ENCODE results near the gene C6orf89. TPM values are rescaled to one million over a fixed set of nuclear protein-coding genes. Genes with fewer than 3 reads are reported as not detected.

Gene C6orf89
- total and polyA plus RNA-seq, 2 of the 8 experiments (the other 6 are each of a cell fraction or from before 2014, with no cell fraction given), result 4.6 to 12.3 TPM

DNA sequence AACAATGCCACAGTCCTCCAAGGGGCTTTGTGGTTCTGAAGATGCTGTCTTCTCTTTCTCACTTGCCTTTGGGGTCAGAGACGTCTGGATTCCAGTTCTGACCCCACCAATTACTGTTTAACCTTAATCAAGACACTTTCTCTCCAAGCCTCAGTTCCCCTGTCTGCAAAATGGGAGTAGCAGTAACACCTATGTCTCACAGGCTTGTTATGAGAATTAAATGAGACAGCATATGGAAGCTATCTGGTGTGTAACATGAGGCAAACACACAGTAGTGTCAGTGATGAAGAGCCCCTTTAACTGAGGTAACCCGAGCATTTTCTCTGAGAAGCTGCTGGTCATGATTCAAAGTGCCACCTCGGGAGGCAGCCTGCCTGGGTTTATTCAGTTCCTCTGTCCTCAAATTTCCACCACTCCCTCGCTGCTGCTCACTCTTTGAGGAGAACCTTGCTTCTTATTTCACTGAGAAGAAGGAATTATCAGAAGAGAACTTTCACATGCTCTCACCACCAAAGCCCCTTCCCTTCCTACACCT, 22.8 kb upstream of the C6orf89 start:
- H4K20me1 ChIP-seq (replicated peaks in 1 of 2; ENCODE audit: control insufficient read depth in 1 of 2, insufficient read depth in 2 of 2, low read length in 2 of 2), result peaks cover 7 to 14% of the 10 kb centered on the region in 2 experiments
- ChIA-PET CTCF (ENCODE audit: partially characterized antibody) (interaction anchor here (1.5 to 12.6 kb wide), 4 partner anchors 14 to 104 kb away, joined by 4 to 99 read pairs (median 12); partner anchors contain the start of gene C6orf89), POLR2A (ENCODE audit: partially characterized antibody) (interaction anchor here (5.1 kb wide), 1 partner anchor 12 kb away, joined by 32 read pairs; the partner anchor contains the start of gene PPIL1)
- no peaks in the 10 kb centered on the region; the same call in 1 of the 2 replicates for H3K23me2 ChIP-seq (ENCODE audit: low read depth, low read length)
- no peak overlapping the region for H2BK120ac ChIP-seq (replicated peaks; ENCODE audit: low read depth, low read length)
- no peak overlapping the region for H3K4me3 ChIP-seq (ENCODE audit: extremely low read depth in 1 of 4, insufficient read depth in 2 of 4, low read depth in 3 of 4, low read length in 4 of 4)
- no peak overlapping the region for H4K5ac ChIP-seq (ENCODE audit: insufficient read length, low read depth, low read length)
- no peaks in the 10 kb centered on the region for H3K9me3 ChIP-seq (ENCODE audit: insufficient read depth in 2 of 2, low read depth in 1 of 2, low read length in 1 of 2)
- H4K8ac ChIP-seq (ENCODE audit: extremely low read depth, insufficient read depth, low read length), result no peak overlapping the region
- H3K79me1 ChIP-seq (ENCODE audit: low read depth, low read length), result peaks cover 24% of the 10 kb centered on the region
- WGBS, 2 experiments (ENCODE audit: extremely low coverage in 1 of 2, insufficient coverage in 1 of 2, insufficient read length in 1 of 2, insufficient replicate concordance in 2 of 2, low coverage in 1 of 2, low lambda C conversion rate in 2 of 2, missing lambda C conversion rate in 1 of 2), result 83% methylated on average over 4 of the region's 4 CpGs; no CpG with 5 or more reads in 1 of the 2 experiments
- no peak overlapping the region; the same call in 1 of the 2 replicates for H2BK15ac ChIP-seq (ENCODE audit: low read length)
- no peak overlapping the region for H3K23ac ChIP-seq (ENCODE audit: insufficient read length)
- no peak overlapping the region for H2AK5ac ChIP-seq (ENCODE audit: low read depth, low read length)
- H3K4me1 ChIP-seq (replicated peaks in 1 of 4; ENCODE audit: control insufficient read depth in 3 of 4, insufficient read depth in 4 of 4, low read length in 3 of 4), result peaks cover 2 to 11% (median 3%) of the 10 kb centered on the region in 4 experiments; a peak in 5 of 7 replicates
- H2BK12ac ChIP-seq (ENCODE audit: low read depth, low read length), result no peak overlapping the region
- DNase-seq (ENCODE audit: low read depth in 1 of 2, low spot score in 2 of 2), result no peak
- peaks cover 5 to 77% of the 10 kb centered on the region in 2 experiments for H3K79me2 ChIP-seq (ENCODE audit: control insufficient read depth in 1 of 2, insufficient read depth in 2 of 2, low read length in 2 of 2)
- no peak for TF ChIP-seq SP4 (IDR thresholded peaks at IDR 0.05; ENCODE audit: low read length)
- TF ChIP-seq YY1 (IDR thresholded peaks at IDR 0.05; ENCODE audit: low read depth, low read length), result no peak
- no peak for TF ChIP-seq RAD21 (IDR thresholded peaks at IDR 0.05 in 1 of 2, conservative IDR thresholded peaks at IDR 0.05 in 1 of 2; ENCODE audit: low read depth in 2 of 2, low read length in 2 of 2)
- TF ChIP-seq CHD2 (IDR thresholded peaks at IDR 0.05; ENCODE audit: low read length), result no peak
- TF ChIP-seq CREB1 (IDR thresholded peaks at IDR 0.05), result no peak
- no peak for TF ChIP-seq NRF1 (IDR thresholded peaks at IDR 0.05; ENCODE audit: low read depth, low read length)
- H3K27me3 ChIP-seq (replicated peaks in 1 of 4; ENCODE audit: control insufficient read depth in 3 of 4, extremely low read depth in 1 of 4, insufficient read depth in 3 of 4, low read length in 3 of 4), result no peaks in the 10 kb centered on the region
- H3K36me3 ChIP-seq (ENCODE audit: control insufficient read depth in 2 of 4, insufficient read depth in 4 of 4, low read length in 3 of 4), result peaks cover 2 to 28% (median 15%) of the 10 kb centered on the region in 4 experiments
- no peak overlapping the region for H3K14ac ChIP-seq (ENCODE audit: insufficient read length)
- H3K56ac ChIP-seq (replicated peaks; ENCODE audit: insufficient read length, low read depth, low read length), result no peak overlapping the region
- H3K4me2 ChIP-seq (ENCODE audit: insufficient read depth in 1 of 2, low read depth in 2 of 2, low read length in 2 of 2), result no peak overlapping the region
- no peak overlapping the region for H3K18ac ChIP-seq (ENCODE audit: extremely low read depth, low read length)
- H2BK5ac ChIP-seq (ENCODE audit: low read depth, low read length), result no peak overlapping the region
- H2BK20ac ChIP-seq (ENCODE audit: low read length), result no peak overlapping the region
- H4K91ac ChIP-seq (replicated peaks; ENCODE audit: insufficient read length, low read length), result no peak overlapping the region
- no peak overlapping the region for H2AFZ ChIP-seq (ENCODE audit: low read length)
- no peak for FAIRE-seq
- no peak overlapping the region for H3K9ac ChIP-seq (replicated peaks in 1 of 4; ENCODE audit: extremely low read depth in 1 of 4, low read depth in 3 of 4, low read length in 3 of 4)
- H3K27ac ChIP-seq (ENCODE audit: low read depth, low read length), result no peak overlapping the region
- H3K4ac ChIP-seq (replicated peaks; ENCODE audit: insufficient read length, low read depth, low read length), result no peak overlapping the region
